GM19372 (cell line): Measurements from ENCODE around the gene METTL4.

Experiments used
- ATAC-seq: cut with Tn5 transposase; IDR thresholded peaks from one replicate; pipeline ENCODE4 v1.9.1; 2021; ENCODE audit warnings: mild to moderate bottlenecking, low read depth, moderate library complexity; ENCODE audit not compliant: unreplicated experiment

The METTL4 gene

DNA sequence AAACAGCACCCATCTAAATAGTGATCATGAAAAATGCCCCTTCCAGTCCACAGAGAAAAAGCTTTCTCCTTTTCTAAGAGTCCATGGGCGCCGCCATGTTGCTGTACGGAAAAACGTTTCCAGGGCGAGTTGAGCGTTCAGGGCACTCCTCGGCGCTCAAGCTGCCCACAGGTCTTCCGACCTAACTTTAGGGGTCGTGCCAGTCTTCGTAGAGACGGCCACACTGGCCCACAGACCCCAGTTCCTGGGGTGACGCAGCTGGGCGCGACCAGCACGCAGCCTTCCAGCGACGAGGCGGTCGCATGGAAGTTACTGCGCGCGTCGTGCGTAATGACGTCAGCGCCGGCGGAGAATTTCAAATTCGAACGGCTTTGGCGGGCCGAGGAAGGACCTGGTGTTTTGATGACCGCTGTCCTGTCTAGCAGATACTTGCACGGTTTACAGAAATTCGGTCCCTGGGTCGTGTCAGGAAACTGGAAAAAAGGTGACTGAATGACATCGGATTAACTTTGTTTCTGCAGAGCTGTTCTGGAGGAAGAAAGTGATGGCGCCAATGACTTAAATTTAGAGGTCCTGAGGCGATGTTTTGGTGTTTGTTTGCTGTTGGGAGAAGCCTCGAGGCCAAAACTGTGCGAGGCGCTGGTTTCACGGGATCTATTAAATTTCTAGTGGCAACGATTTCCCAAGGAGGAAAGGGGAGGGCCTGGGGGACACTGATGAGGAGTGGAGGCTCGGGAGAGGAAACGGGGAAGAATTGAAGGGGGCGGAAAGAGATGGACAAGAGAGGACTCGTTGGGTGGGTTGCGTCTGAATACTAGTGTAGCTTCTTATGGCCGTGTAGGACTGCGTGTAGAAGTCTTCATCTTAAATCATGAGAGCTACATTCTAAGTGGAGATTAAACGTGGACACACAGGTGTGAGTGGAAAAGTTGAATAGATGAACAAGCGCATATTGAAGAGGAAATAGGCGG lies at the start of gene METTL4, which contains the start of gene NDC80:
TSS of gene METTL4 (minus strand) at position 306 of the 971 bp plus-strand sequence. CDS start 4,289 bp downstream, outside the sequence.
TSS of gene NDC80 (plus strand) at position 358 of the 971 bp plus-strand sequence. CDS start 1,429 bp downstream, outside the sequence.
- peak; percentile 74 for ATAC-seq

DNA sequence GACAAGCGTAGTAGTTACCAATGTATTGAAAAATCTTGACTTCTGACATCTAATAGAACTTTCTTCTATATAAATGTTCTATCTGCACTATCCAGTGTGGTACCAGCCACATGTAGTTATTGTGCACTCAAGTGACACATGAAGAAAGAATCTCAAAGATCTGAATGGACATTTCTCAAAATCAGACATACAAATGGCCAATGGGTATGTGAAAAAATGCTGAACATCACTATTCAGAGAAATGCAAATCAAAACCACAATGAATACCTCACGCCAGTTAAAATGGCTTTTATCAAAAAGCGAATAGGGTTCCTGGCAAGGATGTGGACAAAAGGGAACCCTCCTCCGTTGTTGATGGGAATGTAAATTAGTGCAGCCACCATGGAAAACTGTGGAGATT lies 46.7 kb upstream of the METTL4 start:
- no peak for ATAC-seq

- ATAC-seq: no peak
Observed at GRCh38 chr18:2617401-2617998, 46.2 kb upstream of the METTL4 start.

GRCh38 chr18:2612996-2613395 lies 41.7 kb upstream of the METTL4 start:
- ATAC-seq: no peak

- ATAC-seq: no peak
Observed at GRCh38 chr18:2610549-2610948, 39.2 kb upstream of the METTL4 start.

GRCh38 chr18:2609604-2610003 lies 38.3 kb upstream of the METTL4 start:
- ATAC-seq: no peak

- ATAC-seq: no peak
Observed at GRCh38 chr18:2606335-2606734, 35.0 kb upstream of the METTL4 start.

- no peak for ATAC-seq
Observed at GRCh38 chr18:2602844-2603243, 31.5 kb upstream of the METTL4 start.

DNA sequence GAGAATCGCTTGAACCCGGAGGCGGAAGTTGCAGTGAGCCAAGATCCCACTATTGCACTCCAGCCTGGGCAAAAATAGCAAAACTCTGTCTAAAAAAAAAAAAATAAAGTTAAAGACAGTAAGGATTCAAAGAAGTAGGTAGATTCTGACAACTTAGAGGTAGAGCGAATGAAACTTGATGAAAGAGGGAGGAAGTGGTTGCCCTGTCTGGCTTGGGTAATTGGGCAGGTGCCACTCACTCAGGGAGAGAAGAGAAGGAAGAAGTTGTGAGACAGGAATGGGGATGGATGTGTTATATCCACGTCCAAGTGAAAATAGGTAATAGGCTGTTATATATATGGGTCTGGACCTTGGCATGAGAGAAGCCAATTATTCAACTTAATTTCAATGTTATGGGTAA lies 26.3 kb upstream of the METTL4 start:
- no peak for ATAC-seq

GRCh38 chr18:2590303-2590702 lies 19.0 kb upstream of the METTL4 start:
- ATAC-seq: no peak

DNA sequence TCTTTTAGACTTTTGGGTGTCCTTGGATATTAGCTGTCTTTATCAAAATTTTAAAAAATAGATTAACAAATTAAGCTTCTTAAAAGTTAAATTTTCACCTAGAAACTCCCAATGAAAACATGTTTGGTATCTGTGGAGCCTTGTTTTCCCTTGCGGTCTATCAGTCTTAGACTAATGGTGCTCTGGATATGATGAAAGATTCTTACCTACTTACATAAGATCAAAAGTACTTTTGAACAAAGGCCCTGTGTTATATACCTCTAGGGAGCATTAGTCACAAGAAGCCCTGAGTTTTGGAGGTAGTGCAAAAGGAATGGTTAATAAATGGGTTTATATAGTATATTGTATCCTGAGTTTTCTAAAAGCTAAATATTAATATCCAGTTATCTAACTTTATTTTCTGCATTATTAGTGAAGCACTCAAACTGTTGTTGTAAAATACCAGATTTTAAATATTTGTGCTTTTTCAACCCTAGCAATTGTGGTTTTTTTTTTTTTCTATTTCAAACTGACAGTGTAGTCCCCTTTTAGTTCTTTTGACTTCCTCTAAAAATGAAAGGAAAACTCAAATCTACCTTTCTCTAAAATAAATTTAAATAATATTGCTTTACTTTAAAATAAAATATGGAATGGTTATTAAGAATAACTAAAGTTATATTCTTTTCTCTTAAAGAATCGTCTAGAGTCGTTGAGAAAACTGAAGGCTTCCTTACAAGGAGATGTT lies 18.2 kb upstream of the METTL4 start:
- ATAC-seq: no peak

- ATAC-seq: no peak
Observed at GRCh38 chr18:2588666-2589344, 17.5 kb upstream of the METTL4 start.

- no peak for ATAC-seq
Observed at GRCh38 chr18:2587788-2588187, 16.5 kb upstream of the METTL4 start.

DNA sequence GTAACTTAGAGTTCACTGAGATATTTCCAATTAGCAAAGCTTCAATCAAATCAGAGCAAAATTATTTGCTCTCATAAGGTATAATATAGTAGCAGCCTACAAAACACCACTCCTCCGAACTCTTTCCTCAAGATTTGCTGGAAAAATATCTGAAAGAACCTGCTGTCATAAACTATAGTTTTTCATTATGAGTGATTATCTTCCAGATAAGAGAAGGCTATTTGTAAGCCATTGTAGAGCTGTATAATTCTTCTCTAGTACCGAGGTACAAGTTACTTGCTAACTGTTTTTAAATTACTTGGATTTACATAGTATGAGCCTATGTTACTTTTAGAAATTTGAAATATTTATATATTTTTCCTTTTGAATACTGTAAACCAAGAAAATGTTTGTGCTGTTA lies 2.1 kb upstream of the METTL4 start:
- ATAC-seq: no peak

- no peak for ATAC-seq
Observed at GRCh38 chr18:2572892-2573291, 1.6 kb upstream of the METTL4 start.

- peak; percentile 7 for ATAC-seq
Observed at GRCh38 chr18:2572171-2572569, 865 bp upstream of the METTL4 start.

DNA sequence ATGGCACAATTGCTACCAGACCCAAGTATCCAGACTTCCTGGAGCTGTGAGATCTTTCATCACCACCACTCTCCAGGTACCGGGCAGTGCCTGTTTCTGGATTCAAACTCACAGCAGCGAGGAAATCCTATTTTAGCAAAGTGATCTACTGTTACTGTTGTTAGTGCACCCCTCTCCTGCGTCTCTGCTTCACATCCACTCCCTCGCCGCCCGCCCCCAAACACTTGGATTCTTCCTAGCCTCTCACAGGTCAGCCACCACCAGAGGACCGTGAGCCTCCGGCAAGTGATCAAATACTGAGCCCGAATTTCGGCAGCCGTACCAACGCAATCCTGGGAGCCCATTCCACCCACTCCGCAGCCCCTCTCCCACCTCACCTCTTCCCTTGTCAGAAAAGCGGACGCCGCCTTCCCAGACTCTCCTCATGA lies 519 bp downstream of the METTL4 start:
- ATAC-seq: peak; percentile 45

GRCh38 chr18:2569338-2570207 lies 1.7 kb downstream of the METTL4 start:
- no peak for ATAC-seq

DNA sequence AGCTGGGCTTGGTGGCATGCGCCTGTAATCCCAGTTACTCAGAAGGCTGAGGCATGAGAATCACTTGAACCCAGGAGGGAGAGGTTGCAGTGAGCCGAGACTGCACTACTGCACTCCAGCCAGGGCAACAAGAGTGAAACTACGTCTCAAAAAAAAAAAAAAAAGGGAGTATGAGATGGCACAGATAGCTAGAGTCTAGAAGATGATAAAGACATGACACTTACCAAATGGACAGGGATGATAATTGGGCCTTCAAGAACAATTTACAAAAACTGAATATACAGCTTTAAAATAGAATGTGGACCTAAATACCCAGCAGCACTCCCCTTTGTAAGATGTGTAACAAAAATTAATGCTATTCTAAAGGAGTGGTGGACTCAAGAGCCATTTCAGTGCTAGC lies 2.7 kb downstream of the METTL4 start:
- ATAC-seq: no peak
